Lower leg skin (tissue), 4 donors: ENCODE data around the gene WDR89. TPM values are rescaled to one million over a fixed set of nuclear protein-coding genes. Genes with fewer than 3 reads are reported as not detected.

ENCODE experiments used
- DNase-seq, 2 donors: peaks; one replicate each; pipeline ENCODE4 v3.0.0-alpha.2; 2019; ENCODE audit warnings: low spot score in 2 of 2
- H3K4me3 ChIP-seq: fragments of 200-600 bp; sonication (generic); 2 replicates; pipeline ENCODE4 v1.5.1; 2017; ENCODE audit warnings: mild to moderate bottlenecking, low read depth; ENCODE audit not compliant: poor library complexity, severe bottlenecking
- POLR2A ChIP-seq, 2 donors: fragments of 450-650 bp; IDR thresholded peaks; one replicate each; pipeline ENCODE4 v1.6.1; 2016 to 2017; ENCODE audit warnings: antibody characterized with exemption in 2 of 2, mild to moderate bottlenecking in 1 of 2, moderate library complexity in 1 of 2
- WGBS, 2 donors: methylation state at CpG; one replicate each; pipeline ENCODE4 v1.1.5; 2018; 5-methylcytosine and 5-hydroxymethylcytosine counted together
- intact Hi-C: fragments of 100-400 bp; cut with DNase I; formaldehyde crosslinking; loops from one replicate; pipeline ENCODE4 v1.15.0; 2023; ENCODE audit warnings: low total_unique reads
- total RNA-seq, 4 donors: library from RNA; depleted of rRNA; stranded (reverse); fragments of >200 nt; gene quantifications; one replicate each; pipeline ENCODE4 v1.1.0, GENCODE V29; 2016
- TF ChIP-seq, protein P1 (sequence below), 3 donors: fragments of 450-650 bp; IDR thresholded peaks; one replicate each; pipeline ENCODE4 v1.5.1; 2016; ENCODE audit warnings: antibody characterized with exemption in 3 of 3, mild to moderate bottlenecking in 3 of 3, moderate library complexity in 2 of 3

Gene WDR89
- total RNA-seq, 4 donors from 2014 or later = 2.2 to 8.9 (median 6.8) TPM

DNA sequence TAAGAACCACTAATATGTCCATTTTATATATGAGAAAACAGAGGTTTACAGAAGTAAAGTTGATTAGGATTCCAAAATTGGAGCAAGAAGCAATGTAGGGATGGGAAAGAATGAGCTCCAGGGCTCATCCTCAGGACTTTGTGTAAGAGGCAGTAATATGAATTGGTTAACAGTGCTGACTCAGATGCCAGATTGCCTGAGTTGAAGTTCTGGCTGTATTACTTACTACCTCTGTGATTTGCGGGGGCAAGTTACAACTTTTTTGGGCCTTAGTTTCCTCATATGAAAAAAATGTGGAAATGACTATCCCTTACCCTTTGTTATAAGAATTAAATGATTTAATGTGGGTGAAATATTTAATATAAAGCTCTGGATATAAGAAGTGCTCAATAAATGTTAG, 63.4 kb downstream of the WDR89 start:
- 92 to 97% methylated on average over 1 of the region's 1 CpG for WGBS, 2 donors
- TF ChIP-seq POLR2A (IDR thresholded peaks at IDR 0.05) = no peak
- TF ChIP-seq, protein P1, sequence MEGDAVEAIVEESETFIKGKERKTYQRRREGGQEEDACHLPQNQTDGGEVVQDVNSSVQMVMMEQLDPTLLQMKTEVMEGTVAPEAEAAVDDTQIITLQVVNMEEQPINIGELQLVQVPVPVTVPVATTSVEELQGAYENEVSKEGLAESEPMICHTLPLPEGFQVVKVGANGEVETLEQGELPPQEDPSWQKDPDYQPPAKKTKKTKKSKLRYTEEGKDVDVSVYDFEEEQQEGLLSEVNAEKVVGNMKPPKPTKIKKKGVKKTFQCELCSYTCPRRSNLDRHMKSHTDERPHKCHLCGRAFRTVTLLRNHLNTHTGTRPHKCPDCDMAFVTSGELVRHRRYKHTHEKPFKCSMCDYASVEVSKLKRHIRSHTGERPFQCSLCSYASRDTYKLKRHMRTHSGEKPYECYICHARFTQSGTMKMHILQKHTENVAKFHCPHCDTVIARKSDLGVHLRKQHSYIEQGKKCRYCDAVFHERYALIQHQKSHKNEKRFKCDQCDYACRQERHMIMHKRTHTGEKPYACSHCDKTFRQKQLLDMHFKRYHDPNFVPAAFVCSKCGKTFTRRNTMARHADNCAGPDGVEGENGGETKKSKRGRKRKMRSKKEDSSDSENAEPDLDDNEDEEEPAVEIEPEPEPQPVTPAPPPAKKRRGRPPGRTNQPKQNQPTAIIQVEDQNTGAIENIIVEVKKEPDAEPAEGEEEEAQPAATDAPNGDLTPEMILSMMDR (IDR thresholded peaks at IDR 0.05) = no peak
- DNase-seq = no peak
- intact Hi-C loops = no loop called here
- H3K4me3 ChIP-seq = no peak overlapping the region

DNA sequence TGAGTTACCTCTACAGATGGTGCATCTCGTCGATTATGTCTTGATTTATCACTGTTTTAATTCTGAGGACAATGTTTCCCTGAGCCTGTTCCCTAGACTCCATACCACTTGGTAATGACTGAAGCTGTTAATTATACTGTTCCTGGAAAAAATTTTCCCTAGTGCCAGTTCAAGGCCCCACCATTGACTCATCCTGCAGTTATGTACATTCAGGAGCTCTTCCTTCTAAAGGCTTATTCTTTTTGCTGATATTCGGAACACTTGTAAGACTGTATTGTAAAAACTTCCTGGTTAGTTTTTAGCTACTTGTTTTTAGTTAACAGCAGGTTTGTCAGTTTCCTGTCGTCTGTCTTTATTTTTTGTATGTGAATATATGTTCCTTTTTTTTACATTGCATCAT, 68.1 kb downstream of the WDR89 start:
- intact Hi-C loops = no loop called here
- no peak for TF ChIP-seq POLR2A (IDR thresholded peaks at IDR 0.05)
- TF ChIP-seq, protein P1 (IDR thresholded peaks at IDR 0.05) = no peak
- WGBS, 2 donors = 59 to 70% methylated on average over 4 of the region's 4 CpGs
- H3K4me3 ChIP-seq = no peak overlapping the region
- DNase-seq = no peak

DNA sequence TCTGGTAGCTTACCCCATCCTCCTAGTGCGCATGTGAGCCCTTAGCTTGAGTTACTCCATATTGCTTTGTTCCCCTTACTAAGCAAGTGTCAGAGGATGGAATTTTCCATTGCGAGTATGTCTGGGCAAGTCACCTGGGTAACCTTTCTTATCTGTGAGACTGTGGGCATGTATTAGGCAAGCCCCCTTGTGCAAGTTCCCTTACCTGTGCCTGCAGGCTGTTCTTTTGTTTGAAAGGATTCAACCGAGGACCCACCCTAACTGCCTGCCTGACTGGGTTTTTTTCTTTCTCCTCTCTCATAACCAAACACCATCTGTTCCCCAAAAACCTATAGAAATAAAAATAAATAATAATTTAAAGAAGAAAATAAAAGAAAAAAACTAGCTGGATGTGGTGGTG, 76.2 kb downstream of the WDR89 start:
- no peak overlapping the region for H3K4me3 ChIP-seq
- no peak for DNase-seq
- TF ChIP-seq POLR2A (IDR thresholded peaks at IDR 0.05) = no peak
- TF ChIP-seq, protein P1 (IDR thresholded peaks at IDR 0.05) = no peak
- intact Hi-C loops = no loop called here
- WGBS, 2 donors = 74 to 81% methylated on average over 3 of the region's 3 CpGs

DNA sequence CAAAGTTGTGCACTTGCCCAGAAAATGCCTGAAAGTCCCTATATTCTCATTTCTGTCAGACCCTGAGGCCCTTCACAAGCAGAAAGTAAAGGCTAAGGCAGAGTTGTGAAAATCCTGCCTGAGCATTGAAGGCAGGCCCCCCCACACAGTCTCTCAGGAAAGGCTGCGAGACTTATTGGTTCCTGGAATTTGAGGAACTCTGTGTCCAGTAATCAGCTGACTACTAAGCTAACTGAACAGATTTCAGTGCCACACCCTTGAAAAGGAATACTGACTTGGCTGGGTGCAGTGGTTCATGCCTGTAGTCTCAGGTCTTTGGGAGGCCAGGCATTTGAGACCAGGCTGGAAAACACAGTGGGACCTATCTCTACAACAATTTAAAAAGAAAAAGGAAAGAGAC, 77.4 kb downstream of the WDR89 start:
- intact Hi-C loops = no loop called here
- TF ChIP-seq, protein P1 (IDR thresholded peaks at IDR 0.05) = no peak
- no peak for TF ChIP-seq POLR2A (IDR thresholded peaks at IDR 0.05)
- no peak overlapping the region for H3K4me3 ChIP-seq
- DNase-seq = peak; percentile 18 to 77
- WGBS, 2 donors = 18 to 43% methylated on average over 1 of the region's 1 CpG

DNA sequence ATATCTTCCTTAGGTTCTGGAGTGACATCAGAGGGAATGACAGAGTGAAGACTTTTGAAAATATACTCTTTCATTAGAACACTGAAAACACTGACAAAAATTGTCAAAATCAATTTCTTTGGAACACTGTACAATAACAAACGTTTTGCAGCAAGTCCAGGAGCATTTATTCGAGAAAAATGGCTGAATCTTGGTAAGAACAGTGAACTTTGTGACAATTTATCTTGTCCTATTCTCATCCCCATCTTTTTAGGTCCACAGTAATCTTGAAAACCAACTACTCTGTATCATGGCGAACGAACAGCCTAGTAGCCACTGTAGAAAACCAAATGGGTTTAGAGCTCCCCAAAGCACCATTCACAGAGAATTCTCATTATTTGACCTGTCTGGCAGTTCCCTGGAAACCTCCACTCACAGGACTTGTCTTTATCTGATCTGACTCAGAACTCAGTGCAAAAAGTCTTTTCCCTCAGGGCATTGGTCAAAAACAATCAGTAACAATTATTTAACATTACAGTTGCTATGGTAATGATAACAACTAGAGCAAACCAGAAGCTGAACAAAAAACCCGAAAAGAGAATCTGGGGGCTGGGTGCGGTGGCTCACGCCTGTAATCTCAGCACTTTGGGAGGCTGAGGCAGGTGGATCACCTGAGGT, 78.2 kb downstream of the WDR89 start:
- DNase-seq = peak in 1 of 2 donors; percentile 31
- TF ChIP-seq POLR2A (IDR thresholded peaks at IDR 0.05) = no peak
- TF ChIP-seq, protein P1 (IDR thresholded peaks at IDR 0.05) = no peak
- intact Hi-C loops = no loop called here
- WGBS, 2 donors = 79% methylated on average over 7 of the region's 7 CpGs
- H3K4me3 ChIP-seq = no peak overlapping the region

DNA sequence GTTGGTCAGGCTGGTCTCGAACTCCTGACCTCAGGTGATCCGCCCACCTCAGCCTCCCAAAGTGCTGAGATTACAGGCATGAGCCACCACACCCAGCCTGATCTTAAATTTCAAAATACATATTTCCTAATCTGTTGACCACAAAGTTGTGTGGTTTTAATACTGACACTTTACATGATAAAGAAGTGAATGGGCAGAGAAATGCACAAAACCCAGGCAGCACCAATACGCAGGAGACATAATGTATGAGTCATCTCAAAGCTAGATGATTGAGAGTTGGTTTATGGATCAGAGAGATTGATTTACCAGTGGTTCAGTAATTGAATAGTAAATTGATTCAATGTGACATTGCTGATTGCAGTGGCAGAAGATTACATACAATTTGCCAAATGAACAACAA, 79.3 kb downstream of the WDR89 start:
- DNase-seq = peak in 1 of 2 donors; percentile 12
- TF ChIP-seq, protein P1 (IDR thresholded peaks at IDR 0.05) = no peak
- no peak for TF ChIP-seq POLR2A (IDR thresholded peaks at IDR 0.05)
- 83 to 85% methylated on average over 3 of the region's 3 CpGs for WGBS, 2 donors
- H3K4me3 ChIP-seq = no peak overlapping the region
- intact Hi-C loops = no loop called here
